SH-SY5Y (cell line): ENCODE results near the gene FOXP1.

ENCODE experiments used
- GATA2 ChIP-seq: IDR thresholded peaks from 2 replicates; pipeline ENCODE4 v1.6.1; 2011; ENCODE audit warnings: mild to moderate bottlenecking, low read depth, low read length
- GATA3 ChIP-seq: IDR thresholded peaks from 2 replicates; pipeline ENCODE4 v1.6.1; 2011; ENCODE audit warnings: low read depth, mild to moderate bottlenecking, low read length, moderate library complexity

- TF ChIP-seq GATA2 (no peak), GATA3 (no peak)
Measured at GRCh38 chr3:70926835-70927234, 656.7 kb downstream of the FOXP1 start.
